Panc1 (cell line): ENCODE results near the gene PBX1. TPM values are rescaled to one million over a fixed set of nuclear protein-coding genes. Genes with fewer than 3 reads are reported as not detected.

ENCODE experiments used
- ATAC-seq: fragments of 200-7000 bp; cut with Tn5 transposase; 2 replicates; pipeline ENCODE4 v1.9.1; 2020; ENCODE audit warnings: mild to moderate bottlenecking, moderate library complexity
- BruUV-seq: library from RNA; stranded (reverse); fragments of 400-500 nt; replicated peaks from 2 replicates; lab custom pipeline; 2021; lab: Mats Ljungman, UMichigan
- CTCF ChIA-PET: fragments of 300-600 bp; sonication (Branson Sonifier 250); formaldehyde crosslinking; loops from one replicate; lab custom pipeline; 2022; ENCODE audit warnings: antibody characterized with exemption; lab: Charles Lee
- POLR2A ChIA-PET: fragments of 300-600 bp; sonication (Branson Sonifier 250); formaldehyde crosslinking; loops from one replicate; lab custom pipeline; 2022; ENCODE audit warnings: antibody characterized with exemption; lab: Charles Lee
- DNase-seq: peaks from one replicate; pipeline ENCODE4 v3.0.0-alpha.2; 2010; ENCODE audit warnings: low read depth, low spot score
- H3K27ac ChIP-seq: 2 replicates; pipeline ENCODE4 v1.5.1; 2011; ENCODE audit warnings: mild to moderate bottlenecking, low read length, inconsistent platforms
- H3K27me3 ChIP-seq: fragments of 200-500 bp; sonication (Bioruptor generic); 2 replicates; pipeline ENCODE4 v1.6.0; 2014; ENCODE audit warnings: low read length, inconsistent platforms; ENCODE audit not compliant: control insufficient read depth, insufficient read depth
- H3K36me3 ChIP-seq: fragments of 200-500 bp; sonication (Bioruptor generic); 2 replicates; pipeline ENCODE4 v1.5.1; 2014; ENCODE audit warnings: inconsistent platforms, mild to moderate bottlenecking, low read length, moderate library complexity; ENCODE audit not compliant: control insufficient read depth, insufficient read depth
- H3K4me1 ChIP-seq: 2 replicates; pipeline ENCODE4 v1.5.1; 2011; ENCODE audit warnings: inconsistent platforms, mild to moderate bottlenecking, low read length, moderate library complexity; ENCODE audit not compliant: control insufficient read depth, insufficient read depth
- H3K4me3 ChIP-seq, 2 experiments: 2 replicates each; pipeline ENCODE4 v1.5.1; 2011 to 2012; ENCODE audit warnings: low read depth in 2 of 2, low read length in 2 of 2, mild to moderate bottlenecking in 2 of 2, inconsistent platforms in 1 of 2, moderate library complexity in 1 of 2
- H3K9me3 ChIP-seq: fragments of 200-500 bp; sonication (Bioruptor generic); 2 replicates; pipeline ENCODE4 v1.5.1; 2014; ENCODE audit warnings: low read depth, mild to moderate bottlenecking, inconsistent platforms, low read length, moderate library complexity; ENCODE audit not compliant: control insufficient read depth, insufficient read depth
- POLR2AphosphoS5 ChIP-seq: IDR thresholded peaks from 2 replicates; pipeline ENCODE4 v1.6.1; 2012; ENCODE audit warnings: mild to moderate bottlenecking, low read depth, low read length, moderate library complexity
- SIN3A ChIP-seq: IDR thresholded peaks from 2 replicates; pipeline ENCODE4 v1.6.1; 2012; ENCODE audit warnings: low read depth, mild to moderate bottlenecking, low read length, moderate library complexity, borderline replicate concordance; ENCODE audit not compliant: insufficient read depth
- TCF7L2 ChIP-seq: IDR thresholded peaks from 2 replicates; pipeline ENCODE4 v1.6.1; 2011; ENCODE audit warnings: mild to moderate bottlenecking, low read depth, low read length, inconsistent platforms
- in situ Hi-C: cut with HindIII; loops from 2 replicates; pipeline ENCODE4 v1.10.0; 2016; ENCODE audit warnings: low sequenced_read_pairs, low pct_unique_long_range_greater_than_20kb
- intact Hi-C: fragments of 100-400 bp; cut with micrococcal nuclease; formaldehyde crosslinking; loops from one replicate; pipeline ENCODE4 v1.10.0; 2022; ENCODE audit not compliant: unreplicated experiment
- total RNA-seq: library from RNA; stranded (reverse); gene quantifications from one replicate; pipeline ENCODE4 v1.2.1, GENCODE V29; 2021; ENCODE audit not compliant: unreplicated experiment
- TF ChIP-seq, protein P1 (sequence below): fragments of 450-650 bp; IDR thresholded peaks from 2 replicates; pipeline ENCODE4 v1.5.1; 2017; ENCODE audit warnings: mild to moderate bottlenecking
- TF ChIP-seq, protein P2 (sequence below), 2 experiments: IDR thresholded peaks; 2 replicates each; pipeline ENCODE4 v1.6.1; 2011 to 2012; ENCODE audit warnings: low read depth in 2 of 2, control low read depth in 1 of 2, low read length in 1 of 2, mild to moderate bottlenecking in 1 of 2, moderate library complexity in 1 of 2; ENCODE audit not compliant: insufficient read depth in 1 of 2

PBX1 gene
- total RNA-seq, 1 experiment from 2014 or later: 2.0 TPM

DNA sequence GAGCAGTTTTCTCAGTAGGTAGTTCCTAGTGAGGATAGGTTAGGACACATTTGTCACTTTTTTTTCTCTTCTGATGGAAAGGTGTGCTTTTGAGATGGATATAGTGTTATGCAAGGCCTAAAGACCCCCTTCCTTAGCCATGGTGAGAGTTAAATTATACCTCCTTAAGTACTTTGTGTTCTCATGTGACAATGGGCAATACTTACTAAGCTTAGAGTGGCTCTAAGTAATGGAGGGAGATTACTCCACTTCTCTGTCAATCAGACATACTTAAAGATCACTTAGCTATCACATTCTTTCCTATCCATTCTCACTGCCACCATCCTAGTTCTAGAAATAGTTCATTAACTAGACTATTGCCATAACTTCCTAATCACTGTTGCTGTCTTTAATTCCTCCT lies 265.6 kb downstream of the PBX1 start:
- no TSS peak for BruUV-seq
- no peaks in the 10 kb centered on the region for H3K27me3 ChIP-seq
- H3K27ac ChIP-seq: no peak overlapping the region
- intact Hi-C loops: no loop called here
- H3K4me1 ChIP-seq: no peaks in the 10 kb centered on the region
- H3K36me3 ChIP-seq: no peaks in the 10 kb centered on the region
- no peak for TF ChIP-seq POLR2AphosphoS5
- TF ChIP-seq TCF7L2: no peak
- in situ Hi-C loops: no loop called here
- H3K9me3 ChIP-seq: no peaks in the 10 kb centered on the region
- H3K4me3 ChIP-seq: no peak overlapping the region
- DNase-seq (no peak), ATAC-seq (no peak)
- CTCF ChIA-PET: no interaction called here
- POLR2A ChIA-PET: no interaction called here

DNA sequence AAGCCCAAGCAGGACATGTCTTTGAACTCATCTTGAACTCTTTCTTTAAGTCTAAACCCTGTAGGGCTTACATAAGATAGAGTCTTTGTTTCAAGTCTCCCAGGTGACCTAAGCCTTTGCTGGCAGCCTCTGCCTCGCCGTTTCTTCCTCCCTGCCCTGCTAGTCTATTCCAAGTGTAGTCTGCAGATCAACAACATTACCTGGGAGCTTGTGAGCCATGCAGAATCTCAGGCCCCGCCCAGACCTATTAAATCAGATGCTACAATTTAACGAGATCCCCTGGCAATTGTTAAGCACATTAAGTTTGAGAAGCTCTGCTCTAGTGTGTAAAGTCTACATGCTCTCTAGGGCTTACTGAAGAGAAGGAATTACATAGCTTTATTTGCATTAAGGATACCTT lies 271.6 kb downstream of the PBX1 start:
- in situ Hi-C loops: no loop called here

DNA sequence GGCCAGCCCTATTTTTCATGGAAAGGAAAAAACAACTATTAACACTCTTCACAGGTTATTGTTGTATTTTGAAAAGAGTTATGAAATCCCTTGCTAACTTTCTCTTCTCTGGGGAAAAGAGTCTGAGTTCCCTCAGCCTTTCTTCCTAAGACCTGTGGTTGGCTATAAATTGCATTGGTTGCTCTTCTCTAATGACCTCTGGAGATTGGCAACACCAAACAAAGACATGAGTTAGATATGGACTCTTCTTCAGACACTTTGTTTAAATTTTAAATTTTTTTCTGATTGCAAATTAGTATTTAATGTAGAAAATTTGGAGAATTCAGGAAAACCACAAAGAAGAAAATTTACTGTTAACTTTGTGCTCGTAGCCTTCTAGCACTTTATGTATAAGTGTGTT lies 275.7 kb downstream of the PBX1 start:
- no peaks in the 10 kb centered on the region for H3K9me3 ChIP-seq
- no peaks in the 10 kb centered on the region for H3K36me3 ChIP-seq
- no peak for ATAC-seq
- no TSS peak for BruUV-seq
- H3K4me3 ChIP-seq: no peak overlapping the region
- intact Hi-C loops: no loop called here
- no peak for TF ChIP-seq POLR2AphosphoS5
- TF ChIP-seq, protein P1, sequence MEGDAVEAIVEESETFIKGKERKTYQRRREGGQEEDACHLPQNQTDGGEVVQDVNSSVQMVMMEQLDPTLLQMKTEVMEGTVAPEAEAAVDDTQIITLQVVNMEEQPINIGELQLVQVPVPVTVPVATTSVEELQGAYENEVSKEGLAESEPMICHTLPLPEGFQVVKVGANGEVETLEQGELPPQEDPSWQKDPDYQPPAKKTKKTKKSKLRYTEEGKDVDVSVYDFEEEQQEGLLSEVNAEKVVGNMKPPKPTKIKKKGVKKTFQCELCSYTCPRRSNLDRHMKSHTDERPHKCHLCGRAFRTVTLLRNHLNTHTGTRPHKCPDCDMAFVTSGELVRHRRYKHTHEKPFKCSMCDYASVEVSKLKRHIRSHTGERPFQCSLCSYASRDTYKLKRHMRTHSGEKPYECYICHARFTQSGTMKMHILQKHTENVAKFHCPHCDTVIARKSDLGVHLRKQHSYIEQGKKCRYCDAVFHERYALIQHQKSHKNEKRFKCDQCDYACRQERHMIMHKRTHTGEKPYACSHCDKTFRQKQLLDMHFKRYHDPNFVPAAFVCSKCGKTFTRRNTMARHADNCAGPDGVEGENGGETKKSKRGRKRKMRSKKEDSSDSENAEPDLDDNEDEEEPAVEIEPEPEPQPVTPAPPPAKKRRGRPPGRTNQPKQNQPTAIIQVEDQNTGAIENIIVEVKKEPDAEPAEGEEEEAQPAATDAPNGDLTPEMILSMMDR: no peak
- TF ChIP-seq SIN3A: no peak
- TF ChIP-seq, protein P2, sequence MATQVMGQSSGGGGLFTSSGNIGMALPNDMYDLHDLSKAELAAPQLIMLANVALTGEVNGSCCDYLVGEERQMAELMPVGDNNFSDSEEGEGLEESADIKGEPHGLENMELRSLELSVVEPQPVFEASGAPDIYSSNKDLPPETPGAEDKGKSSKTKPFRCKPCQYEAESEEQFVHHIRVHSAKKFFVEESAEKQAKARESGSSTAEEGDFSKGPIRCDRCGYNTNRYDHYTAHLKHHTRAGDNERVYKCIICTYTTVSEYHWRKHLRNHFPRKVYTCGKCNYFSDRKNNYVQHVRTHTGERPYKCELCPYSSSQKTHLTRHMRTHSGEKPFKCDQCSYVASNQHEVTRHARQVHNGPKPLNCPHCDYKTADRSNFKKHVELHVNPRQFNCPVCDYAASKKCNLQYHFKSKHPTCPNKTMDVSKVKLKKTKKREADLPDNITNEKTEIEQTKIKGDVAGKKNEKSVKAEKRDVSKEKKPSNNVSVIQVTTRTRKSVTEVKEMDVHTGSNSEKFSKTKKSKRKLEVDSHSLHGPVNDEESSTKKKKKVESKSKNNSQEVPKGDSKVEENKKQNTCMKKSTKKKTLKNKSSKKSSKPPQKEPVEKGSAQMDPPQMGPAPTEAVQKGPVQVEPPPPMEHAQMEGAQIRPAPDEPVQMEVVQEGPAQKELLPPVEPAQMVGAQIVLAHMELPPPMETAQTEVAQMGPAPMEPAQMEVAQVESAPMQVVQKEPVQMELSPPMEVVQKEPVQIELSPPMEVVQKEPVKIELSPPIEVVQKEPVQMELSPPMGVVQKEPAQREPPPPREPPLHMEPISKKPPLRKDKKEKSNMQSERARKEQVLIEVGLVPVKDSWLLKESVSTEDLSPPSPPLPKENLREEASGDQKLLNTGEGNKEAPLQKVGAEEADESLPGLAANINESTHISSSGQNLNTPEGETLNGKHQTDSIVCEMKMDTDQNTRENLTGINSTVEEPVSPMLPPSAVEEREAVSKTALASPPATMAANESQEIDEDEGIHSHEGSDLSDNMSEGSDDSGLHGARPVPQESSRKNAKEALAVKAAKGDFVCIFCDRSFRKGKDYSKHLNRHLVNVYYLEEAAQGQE (IDR thresholded peaks at IDR 0.05; ENCODE audit: insufficient read depth in 1 of 2, low read depth in 2 of 2, low read length in 1 of 2): no peak
- TF ChIP-seq TCF7L2: no peak
- no peak for DNase-seq
- H3K27me3 ChIP-seq: no peaks in the 10 kb centered on the region
- CTCF ChIA-PET: no interaction called here
- in situ Hi-C loops: no loop called here
- POLR2A ChIA-PET: no interaction called here
- H3K27ac ChIP-seq: no peak overlapping the region
- H3K4me1 ChIP-seq: no peaks in the 10 kb centered on the region

More for the DNA sequence above, 271.6 kb downstream of the PBX1 start:
- TF ChIP-seq, protein P1: no peak
- TF ChIP-seq, protein P2 (IDR thresholded peaks at IDR 0.05; ENCODE audit: insufficient read depth in 1 of 2, low read depth in 2 of 2, low read length in 1 of 2): no peak
- TF ChIP-seq POLR2AphosphoS5 (no peak), SIN3A (no peak), TCF7L2 (no peak)
- H3K4me3 ChIP-seq: no peak overlapping the region
- no TSS peak for BruUV-seq
- no peak overlapping the region for H3K27ac ChIP-seq
- no peaks in the 10 kb centered on the region for H3K9me3 ChIP-seq
- H3K4me1 ChIP-seq: no peaks in the 10 kb centered on the region
- ChIA-PET CTCF (no interaction called here), POLR2A (no interaction called here)
- no peaks in the 10 kb centered on the region for H3K36me3 ChIP-seq
- intact Hi-C loops: no loop called here
- H3K27me3 ChIP-seq: no peaks in the 10 kb centered on the region
- no peak for ATAC-seq
- no peak for DNase-seq
